ENCODE results near the gene PHF21A.
"Not testable (repeated sequence)": the region's sequence is repeated elsewhere in the genome, so short reads cannot be mapped to it uniquely, and the experiment has no call there.

DNA sequence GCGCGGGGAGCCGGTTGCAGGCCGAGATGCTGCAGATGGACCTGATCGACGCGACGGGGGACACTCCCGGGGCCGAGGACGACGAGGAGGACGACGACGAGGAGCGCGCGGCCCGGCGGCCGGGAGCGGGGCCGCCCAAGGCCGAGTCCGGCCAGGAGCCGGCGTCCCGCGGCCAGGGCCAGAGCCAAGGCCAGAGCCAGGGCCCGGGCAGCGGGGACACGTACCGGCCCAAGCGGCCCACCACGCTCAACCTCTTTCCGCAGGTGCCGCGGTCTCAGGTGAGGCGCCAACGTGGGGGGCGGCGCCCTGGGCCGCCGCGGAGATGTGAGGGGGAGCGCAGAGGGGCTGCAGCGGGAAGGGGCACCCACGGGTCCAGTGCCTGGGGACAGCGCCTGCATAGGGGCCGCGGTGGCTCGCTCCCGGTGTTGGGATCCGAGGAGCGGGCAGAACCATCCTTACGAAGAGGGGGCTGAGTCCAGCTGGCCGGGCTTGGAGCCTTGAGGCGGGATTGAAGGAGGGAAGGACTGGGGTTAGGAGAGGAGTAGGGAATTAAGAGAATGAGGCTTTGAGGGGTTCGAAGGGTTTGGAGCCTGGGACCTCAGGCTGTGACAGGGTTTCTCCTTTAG lies 221.0 kb downstream of the PHF21A start:
- TF ChIP-seq, protein P1, sequence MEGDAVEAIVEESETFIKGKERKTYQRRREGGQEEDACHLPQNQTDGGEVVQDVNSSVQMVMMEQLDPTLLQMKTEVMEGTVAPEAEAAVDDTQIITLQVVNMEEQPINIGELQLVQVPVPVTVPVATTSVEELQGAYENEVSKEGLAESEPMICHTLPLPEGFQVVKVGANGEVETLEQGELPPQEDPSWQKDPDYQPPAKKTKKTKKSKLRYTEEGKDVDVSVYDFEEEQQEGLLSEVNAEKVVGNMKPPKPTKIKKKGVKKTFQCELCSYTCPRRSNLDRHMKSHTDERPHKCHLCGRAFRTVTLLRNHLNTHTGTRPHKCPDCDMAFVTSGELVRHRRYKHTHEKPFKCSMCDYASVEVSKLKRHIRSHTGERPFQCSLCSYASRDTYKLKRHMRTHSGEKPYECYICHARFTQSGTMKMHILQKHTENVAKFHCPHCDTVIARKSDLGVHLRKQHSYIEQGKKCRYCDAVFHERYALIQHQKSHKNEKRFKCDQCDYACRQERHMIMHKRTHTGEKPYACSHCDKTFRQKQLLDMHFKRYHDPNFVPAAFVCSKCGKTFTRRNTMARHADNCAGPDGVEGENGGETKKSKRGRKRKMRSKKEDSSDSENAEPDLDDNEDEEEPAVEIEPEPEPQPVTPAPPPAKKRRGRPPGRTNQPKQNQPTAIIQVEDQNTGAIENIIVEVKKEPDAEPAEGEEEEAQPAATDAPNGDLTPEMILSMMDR (IDR thresholded peaks at IDR 0.05; ENCODE audit: low read depth, low read length) = not testable (repeated sequence)
- not testable (repeated sequence) for TF ChIP-seq EZH2phosphoT487 (IDR thresholded peaks at IDR 0.05; ENCODE audit: low read depth)

All from OCI-LY3 (cell line).